Measurements from ENCODE around the gene CLDN4. TPM values are rescaled to one million over a fixed set of nuclear protein-coding genes. Genes with fewer than 3 reads are reported as not detected.
A peak's percentile ranks its signal among the peaks of the same experiment; 100 is the strongest.
"Not testable (repeated sequence)": the region's sequence is repeated elsewhere in the genome, so short reads cannot be mapped to it uniquely, and the experiment has no call there.

The CLDN4 gene
- total RNA-seq, 1 donor from 2014 or later, result not detected

DNA sequence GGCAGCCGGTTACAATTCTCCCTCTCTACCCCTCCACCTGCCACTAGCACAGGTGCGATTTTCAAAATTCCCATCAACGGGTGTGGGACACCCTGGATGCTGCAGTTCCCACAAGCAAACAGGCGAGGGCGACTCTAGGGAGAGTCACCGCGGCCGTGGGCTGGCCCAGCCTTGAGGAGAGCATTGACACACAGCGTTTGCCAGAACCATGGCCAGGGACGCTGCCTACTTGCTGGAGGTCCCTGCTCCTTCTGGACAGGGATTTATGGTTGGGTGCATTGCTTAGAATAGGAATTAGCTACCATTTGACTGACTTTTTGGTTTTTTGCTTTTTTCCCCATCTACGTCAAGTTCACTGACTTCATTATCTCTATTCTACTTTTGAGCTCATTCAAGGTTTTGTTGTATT lies 19.0 kb upstream of the CLDN4 start:
- Mint-ChIP-seq H3K27ac (no peak overlapping the region), H3K4me3 (no peak overlapping the region), H3K27me3 (ENCODE audit: insufficient read depth) (peaks cover 4% of the 10 kb centered on the region), H3K9me3 (no peaks in the 10 kb centered on the region), H3K36me3 (ENCODE audit: low read depth) (no peaks in the 10 kb centered on the region), H3K4me1 (ENCODE audit: low read depth) (no peaks in the 10 kb centered on the region)
- DNase-seq (ENCODE audit: low spot score), result peak; percentile 34
- intact Hi-C loops (cut with micrococcal nuclease), result loop anchor here (1.0 kb wide), 2 partner anchors 40 to 44 kb away; no protein-coding TSS in a partner anchor

- Mint-ChIP-seq H3K9me3 (no peaks in the 10 kb centered on the region), H3K36me3 (ENCODE audit: low read depth) (no peaks in the 10 kb centered on the region), H3K4me3 (no peak overlapping the region), H3K27me3 (ENCODE audit: insufficient read depth) (peaks cover 5% of the 10 kb centered on the region), H3K27ac (no peak overlapping the region), H3K4me1 (ENCODE audit: low read depth) (no peaks in the 10 kb centered on the region)
- intact Hi-C loops (cut with micrococcal nuclease), result no loop called here
- DNase-seq (ENCODE audit: low spot score), result no peak
Measured at GRCh38 chr7:73812996-73813395, 17.8 kb upstream of the CLDN4 start.

- Mint-ChIP-seq H3K4me1 (ENCODE audit: low read depth) (no peaks in the 10 kb centered on the region), H3K27me3 (ENCODE audit: insufficient read depth) (peaks cover 10% of the 10 kb centered on the region), H3K36me3 (ENCODE audit: low read depth) (no peaks in the 10 kb centered on the region), H3K27ac (no peak overlapping the region), H3K9me3 (no peaks in the 10 kb centered on the region), H3K4me3 (no peak overlapping the region)
- DNase-seq (ENCODE audit: low spot score), result no peak
- intact Hi-C loops (cut with micrococcal nuclease), result no loop called here
Measured at GRCh38 chr7:73815436-73815835, 15.4 kb upstream of the CLDN4 start.

DNA sequence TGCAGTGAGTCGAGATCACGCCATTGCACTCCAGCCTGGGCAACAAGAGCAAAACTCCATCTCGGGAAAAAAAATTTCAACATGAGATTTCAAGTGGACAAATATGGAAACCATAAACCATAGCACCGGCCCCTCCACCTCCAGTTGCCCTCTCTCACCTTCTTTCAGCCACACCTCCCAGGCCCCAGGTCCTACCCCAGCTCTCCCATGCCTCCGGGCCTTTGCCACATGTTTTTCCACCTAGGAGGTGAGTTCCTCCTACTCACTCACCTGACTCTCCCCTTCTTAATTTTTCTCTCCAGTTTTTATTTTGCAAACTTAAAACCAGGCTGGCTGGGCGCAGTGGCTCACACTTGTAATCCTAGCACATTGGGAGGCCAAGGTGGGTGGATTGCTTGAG lies 13.7 kb upstream of the CLDN4 start:
- intact Hi-C loops (cut with micrococcal nuclease), result no loop called here
- H3K4me1 Mint-ChIP-seq (ENCODE audit: low read depth), result no peaks in the 10 kb centered on the region
- H3K27ac Mint-ChIP-seq, result no peak overlapping the region

DNA sequence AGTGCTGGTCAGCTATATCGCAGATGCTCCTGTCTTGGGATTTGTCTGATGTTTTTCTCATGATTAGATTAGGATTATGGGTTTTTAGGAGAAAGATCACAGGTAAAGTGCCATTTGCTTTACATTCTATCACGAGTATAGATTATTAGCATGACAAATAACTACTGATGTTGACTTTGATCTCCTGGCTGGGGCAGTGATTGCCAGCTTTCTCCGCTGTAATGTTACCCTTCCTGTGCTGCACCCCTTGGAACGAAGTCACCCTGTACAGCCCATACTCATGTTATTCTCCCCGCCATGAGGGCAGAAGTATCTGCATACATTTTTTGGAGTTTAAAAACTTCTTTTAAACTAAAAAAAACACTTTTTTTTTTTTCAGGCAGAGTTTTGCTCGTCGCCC lies 10.8 kb upstream of the CLDN4 start:
- intact Hi-C loops (cut with micrococcal nuclease), result no loop called here
- Mint-ChIP-seq H3K4me3 (no peak overlapping the region), H3K27me3 (ENCODE audit: insufficient read depth) (peaks cover 9% of the 10 kb centered on the region), H3K4me1 (ENCODE audit: low read depth) (no peaks in the 10 kb centered on the region), H3K9me3 (no peaks in the 10 kb centered on the region), H3K27ac (no peak overlapping the region), H3K36me3 (ENCODE audit: low read depth) (no peaks in the 10 kb centered on the region)
- DNase-seq (ENCODE audit: low spot score), result no peak

More for the DNA sequence above, 13.7 kb upstream of the CLDN4 start:
- Mint-ChIP-seq H3K27me3 (ENCODE audit: insufficient read depth) (peaks cover 10% of the 10 kb centered on the region), H3K9me3 (no peaks in the 10 kb centered on the region), H3K36me3 (ENCODE audit: low read depth) (no peaks in the 10 kb centered on the region), H3K4me3 (no peak overlapping the region)
- no peak for DNase-seq (ENCODE audit: low spot score)

DNA sequence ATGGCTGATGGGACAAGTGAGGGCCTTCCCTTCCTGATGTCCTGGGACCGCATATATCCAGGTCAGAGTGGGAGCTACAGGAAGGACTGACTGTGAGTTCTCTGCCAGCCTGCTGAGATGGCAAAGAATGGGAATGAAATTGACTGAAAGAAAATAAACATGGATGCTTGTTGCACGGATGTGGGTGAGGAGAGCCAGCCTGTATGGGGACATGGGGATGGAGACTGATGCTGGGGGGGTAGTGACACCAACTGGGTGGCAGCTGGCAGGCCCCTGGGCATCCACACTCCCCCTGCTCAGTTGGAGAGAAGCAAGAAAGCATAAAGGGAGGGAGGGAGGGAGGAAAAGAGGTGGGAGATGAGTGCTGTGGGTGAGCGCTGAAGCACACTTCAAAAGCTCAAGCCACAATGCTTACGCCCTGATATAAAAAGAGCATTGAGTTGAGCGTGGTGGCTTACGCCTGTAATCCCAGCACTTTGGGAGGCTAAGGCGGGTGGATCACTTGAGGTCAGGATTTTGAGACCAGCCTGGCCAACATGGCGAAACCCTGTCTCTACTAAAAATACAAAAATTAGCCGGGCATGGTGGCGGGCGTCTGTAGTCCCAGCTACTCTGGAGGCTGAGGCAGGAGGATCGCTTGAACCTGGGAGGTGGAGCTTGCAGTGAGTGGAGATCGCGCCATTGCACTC lies 9.1 kb upstream of the CLDN4 start:
- H3K4me1 Mint-ChIP-seq (ENCODE audit: low read depth); H3K36me3 Mint-ChIP-seq (ENCODE audit: low read depth); H3K9me3 Mint-ChIP-seq; H3K4me3 Mint-ChIP-seq; intact Hi-C loops (cut with micrococcal nuclease); DNase-seq (ENCODE audit: low spot score): not testable (repeated sequence)
- Mint-ChIP-seq H3K27ac (peak overlapping the region; percentile 59), H3K27me3 (ENCODE audit: insufficient read depth) (peaks cover 14% of the 10 kb centered on the region)

- Mint-ChIP-seq H3K4me3 (no peak overlapping the region), H3K27me3 (ENCODE audit: insufficient read depth) (peaks cover 16% of the 10 kb centered on the region), H3K4me1 (ENCODE audit: low read depth) (peaks cover 5% of the 10 kb centered on the region), H3K9me3 (no peaks in the 10 kb centered on the region), H3K36me3 (ENCODE audit: low read depth) (no peaks in the 10 kb centered on the region), H3K27ac (no peak overlapping the region)
- intact Hi-C loops (cut with micrococcal nuclease), result no loop called here
- no peak for DNase-seq (ENCODE audit: low spot score)
Measured at GRCh38 chr7:73822319-73823173, 8.2 kb upstream of the CLDN4 start.

- intact Hi-C loops (cut with micrococcal nuclease), result no loop called here
- Mint-ChIP-seq H3K9me3 (no peaks in the 10 kb centered on the region), H3K36me3 (ENCODE audit: low read depth) (no peaks in the 10 kb centered on the region)
Measured at GRCh38 chr7:73823257-73823656, 7.5 kb upstream of the CLDN4 start.

GRCh38 chr7:73823873-73824592 lies 6.8 kb upstream of the CLDN4 start:
- intact Hi-C loops (cut with micrococcal nuclease), result no loop called here
- peaks cover 18% of the 10 kb centered on the region for H3K27me3 Mint-ChIP-seq (ENCODE audit: insufficient read depth)
- no peaks in the 10 kb centered on the region for H3K9me3 Mint-ChIP-seq
- no peak overlapping the region for H3K27ac Mint-ChIP-seq
- peaks cover 5% of the 10 kb centered on the region for H3K4me1 Mint-ChIP-seq (ENCODE audit: low read depth)
- no peak for DNase-seq (ENCODE audit: low spot score)
- H3K4me3 Mint-ChIP-seq, result no peak overlapping the region
- no peaks in the 10 kb centered on the region for H3K36me3 Mint-ChIP-seq (ENCODE audit: low read depth)

More at GRCh38 chr7:73823257-73823656, 7.5 kb upstream of the CLDN4 start:
- H3K4me1 Mint-ChIP-seq (ENCODE audit: low read depth), result peaks cover 5% of the 10 kb centered on the region
- H3K27me3 Mint-ChIP-seq (ENCODE audit: insufficient read depth), result peaks cover 16% of the 10 kb centered on the region
- no peak overlapping the region for H3K27ac Mint-ChIP-seq
- DNase-seq (ENCODE audit: low spot score), result no peak
- H3K4me3 Mint-ChIP-seq, result no peak overlapping the region

GRCh38 chr7:73824986-73825385 lies 5.8 kb upstream of the CLDN4 start:
- no peaks in the 10 kb centered on the region for H3K36me3 Mint-ChIP-seq (ENCODE audit: low read depth)
- DNase-seq (ENCODE audit: low spot score), result no peak
- intact Hi-C loops (cut with micrococcal nuclease), result no loop called here
- peaks cover 5% of the 10 kb centered on the region for H3K4me1 Mint-ChIP-seq (ENCODE audit: low read depth)
- H3K27me3 Mint-ChIP-seq (ENCODE audit: insufficient read depth), result peaks cover 17% of the 10 kb centered on the region
- H3K4me3 Mint-ChIP-seq, result no peak overlapping the region
- H3K9me3 Mint-ChIP-seq, result no peaks in the 10 kb centered on the region
- no peak overlapping the region for H3K27ac Mint-ChIP-seq

GRCh38 chr7:73827567-73828106 lies 3.2 kb upstream of the CLDN4 start:
- DNase-seq (ENCODE audit: low spot score), result no peak
- no peaks in the 10 kb centered on the region for H3K36me3 Mint-ChIP-seq (ENCODE audit: low read depth)
- H3K27ac Mint-ChIP-seq, result no peak overlapping the region
- H3K27me3 Mint-ChIP-seq (ENCODE audit: insufficient read depth), result peaks cover 17% of the 10 kb centered on the region
- peaks cover 5% of the 10 kb centered on the region for H3K4me1 Mint-ChIP-seq (ENCODE audit: low read depth)
- no peak overlapping the region for H3K4me3 Mint-ChIP-seq
- H3K9me3 Mint-ChIP-seq, result no peaks in the 10 kb centered on the region
- intact Hi-C loops (cut with micrococcal nuclease), result no loop called here

- no peaks in the 10 kb centered on the region for H3K36me3 Mint-ChIP-seq (ENCODE audit: low read depth)
- H3K4me3 Mint-ChIP-seq, result no peak overlapping the region
- H3K27ac Mint-ChIP-seq, result no peak overlapping the region
- no peak for DNase-seq (ENCODE audit: low spot score)
- no peaks in the 10 kb centered on the region for H3K9me3 Mint-ChIP-seq
- H3K27me3 Mint-ChIP-seq (ENCODE audit: insufficient read depth), result peaks cover 17% of the 10 kb centered on the region
- intact Hi-C loops (cut with micrococcal nuclease), result no loop called here
- H3K4me1 Mint-ChIP-seq (ENCODE audit: low read depth), result peaks cover 5% of the 10 kb centered on the region
Measured at GRCh38 chr7:73828107-73828803, 2.5 kb upstream of the CLDN4 start.
